Measurements from ENCODE around the gene RSAD1.

GRCh38 chr17:50471009-50471905, 7.4 kb upstream of the RSAD1 start:
- no peak for TF ChIP-seq CTCF (IDR thresholded peaks at IDR 0.05)
- no peak for TF ChIP-seq POLR2A (IDR thresholded peaks at IDR 0.05)
- no peak for TF ChIP-seq POLR2AphosphoS5 (IDR thresholded peaks at IDR 0.05)

All from gastroesophageal sphincter (tissue), 3 donors.